GM21447 (cell line): ENCODE results near the gene CDC42.
A peak's percentile ranks its signal among the peaks of the same experiment; 100 is the strongest.

ENCODE experiments used
- ATAC-seq: cut with Tn5 transposase; IDR thresholded peaks from one replicate; pipeline ENCODE4 v1.9.1; 2021; ENCODE audit not compliant: unreplicated experiment

Gene CDC42

DNA sequence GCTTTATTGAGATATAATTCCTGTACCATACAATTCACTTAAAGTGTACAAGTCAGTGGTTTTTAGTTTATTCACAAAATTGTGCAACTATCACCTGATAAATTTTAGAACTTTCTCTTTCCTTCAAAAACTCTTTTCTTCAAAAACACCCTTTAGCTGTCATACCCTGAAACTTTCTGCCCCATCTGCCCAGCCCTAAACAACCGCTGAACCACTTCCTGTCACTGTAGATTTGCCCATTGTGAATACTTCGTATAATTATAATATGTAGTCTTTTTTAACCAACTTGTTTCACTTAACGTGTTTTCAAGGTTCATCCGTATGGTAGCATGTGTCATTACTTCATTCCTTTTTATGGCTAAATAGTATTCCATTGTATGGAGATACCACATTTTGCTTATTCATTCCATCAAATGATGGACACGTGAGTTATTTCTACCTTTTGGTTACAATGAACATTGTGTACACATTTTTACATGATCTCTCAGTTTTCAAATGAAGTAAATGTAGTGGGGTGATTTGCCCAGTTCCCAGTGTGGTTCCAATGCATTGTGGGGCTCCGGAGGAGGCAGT is 52.4 kb downstream of the CDC42 start:
- peak; percentile 46 for ATAC-seq

DNA sequence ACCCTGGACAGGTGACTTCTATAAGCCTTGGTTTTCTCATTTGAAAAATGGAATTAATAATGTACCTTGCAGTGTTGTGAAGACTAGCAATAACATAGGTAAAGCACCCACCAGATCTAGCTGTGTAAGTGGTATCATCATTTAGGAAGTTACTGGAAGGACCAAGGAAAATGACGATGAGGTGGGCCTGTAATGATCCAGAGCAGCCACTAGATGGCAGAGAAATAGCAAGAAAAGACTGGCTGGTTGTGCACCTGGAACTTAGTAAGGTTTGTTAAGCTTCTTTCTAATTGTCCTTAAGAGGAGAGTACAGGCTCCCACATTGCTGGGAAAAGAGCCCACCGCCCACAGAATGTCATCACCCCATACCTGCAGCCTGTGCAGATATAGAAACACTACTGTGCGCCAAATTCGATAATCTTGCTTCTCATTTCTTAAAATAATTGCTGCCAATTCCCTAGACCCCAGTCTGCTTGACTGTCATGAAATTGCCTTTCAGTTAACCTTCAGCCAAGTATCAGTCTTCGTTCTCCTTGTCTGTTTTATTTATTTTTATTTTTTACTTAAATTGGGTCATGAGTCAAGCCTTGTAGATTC is 53.2 kb downstream of the CDC42 start:
- no peak for ATAC-seq

GRCh38 chr1:22107126-22107525 is 54.6 kb downstream of the CDC42 start:
- ATAC-seq: no peak

- no peak for ATAC-seq
Observed at GRCh38 chr1:22108339-22109105, 56.0 kb downstream of the CDC42 start.

- ATAC-seq: no peak
Observed at GRCh38 chr1:22110016-22110415, 57.5 kb downstream of the CDC42 start.

DNA sequence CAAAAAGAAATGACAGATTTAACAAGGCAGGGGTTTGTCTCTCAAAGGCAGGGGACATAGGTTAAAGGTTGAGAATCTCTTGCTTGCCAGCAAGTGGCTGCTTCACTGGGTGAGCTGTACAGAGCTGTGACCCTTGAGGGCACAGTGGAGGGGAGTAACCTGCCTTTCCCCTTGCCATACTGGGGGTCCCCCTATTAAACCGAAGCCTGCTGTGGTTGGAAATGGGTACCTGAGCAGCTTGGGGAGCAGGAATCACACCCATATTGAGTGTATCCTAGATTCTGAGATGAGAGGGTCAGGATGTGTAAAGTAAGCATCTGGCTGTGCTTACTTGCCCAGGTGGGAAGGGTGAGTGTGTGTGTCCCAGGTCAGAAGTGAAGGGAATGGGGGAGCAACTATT is 58.6 kb downstream of the CDC42 start:
- ATAC-seq: no peak

GRCh38 chr1:22111620-22112019 is 59.1 kb downstream of the CDC42 start:
- ATAC-seq: no peak

DNA sequence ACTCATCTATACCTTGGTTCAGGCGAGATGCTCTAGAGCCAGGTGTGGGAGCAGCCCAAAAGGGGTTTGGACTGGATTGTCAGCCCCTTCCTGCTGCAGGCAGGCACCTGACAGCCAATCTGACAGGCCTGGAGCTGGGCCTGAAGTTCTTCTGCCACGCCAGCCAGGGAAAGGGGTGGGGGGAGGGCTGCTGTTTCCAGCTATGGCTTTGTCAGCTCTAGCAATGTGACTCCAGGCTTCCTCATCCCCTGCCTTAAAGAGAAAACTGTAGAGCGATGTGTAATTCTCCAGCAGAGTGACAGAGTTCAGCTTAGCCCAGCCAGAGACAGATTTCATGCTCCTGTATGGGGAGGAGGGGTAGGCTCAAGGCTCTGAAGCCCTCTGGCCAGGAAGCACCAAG is 60.0 kb downstream of the CDC42 start:
- ATAC-seq: no peak

- ATAC-seq: no peak
Observed at GRCh38 chr1:22114083-22115012, 61.8 kb downstream of the CDC42 start.

- no peak for ATAC-seq
Observed at GRCh38 chr1:22115286-22115685, 62.8 kb downstream of the CDC42 start.

- no peak for ATAC-seq
Observed at GRCh38 chr1:22117238-22117637, 64.7 kb downstream of the CDC42 start.

- no peak for ATAC-seq
Observed at GRCh38 chr1:22117851-22118250, 65.3 kb downstream of the CDC42 start.

DNA sequence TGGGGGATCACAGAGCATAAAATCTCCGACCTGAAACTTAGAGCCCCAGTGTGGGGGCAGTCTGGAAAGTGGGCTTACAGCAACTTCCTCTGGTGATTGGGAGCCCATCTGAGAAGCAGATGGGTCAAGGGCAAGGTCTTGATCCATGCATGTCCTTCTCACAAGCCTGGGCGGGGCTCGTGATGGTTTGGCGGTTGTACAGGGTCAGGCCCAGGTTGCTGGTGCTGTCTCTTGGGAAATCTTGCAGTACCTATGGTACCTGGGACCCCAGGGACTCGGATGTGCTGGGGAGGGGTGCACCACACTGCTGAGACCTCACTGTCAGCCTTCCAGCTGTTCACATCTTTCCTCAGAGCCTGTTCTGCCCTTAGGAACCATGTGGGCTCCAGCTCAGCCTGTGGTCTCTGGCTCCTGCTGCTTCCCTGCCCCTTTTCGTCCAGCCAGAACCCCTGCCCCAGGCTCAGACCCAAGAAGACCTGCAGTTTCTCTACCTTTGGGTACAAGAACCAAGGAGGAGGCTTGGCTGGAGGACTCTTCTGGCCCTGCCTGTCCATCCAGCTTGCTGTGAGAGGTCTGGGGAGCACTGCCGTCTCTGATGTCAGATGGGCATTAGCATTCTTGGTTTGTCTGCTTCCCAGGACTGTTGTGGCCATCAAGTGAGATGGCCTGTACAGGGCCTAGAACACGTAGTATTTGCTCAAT is 65.9 kb downstream of the CDC42 start:
- no peak for ATAC-seq

- no peak for ATAC-seq
Observed at GRCh38 chr1:22119626-22120468, 67.3 kb downstream of the CDC42 start.

DNA sequence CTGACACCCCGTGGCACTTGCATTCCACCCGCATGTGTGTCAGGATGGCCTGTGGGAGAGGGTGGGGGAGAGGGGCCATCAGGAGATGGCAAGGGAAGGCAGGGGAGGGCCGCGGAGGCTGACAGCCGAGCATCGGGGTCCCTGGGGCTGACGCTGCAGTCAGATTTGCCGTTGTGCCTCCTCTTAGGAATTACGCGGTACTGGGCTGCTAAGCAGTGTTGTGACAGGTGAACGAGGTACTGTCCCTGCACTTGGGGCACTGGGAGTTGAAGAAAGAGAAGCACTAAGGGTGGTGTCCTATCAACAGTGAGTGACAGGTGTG is 67.9 kb downstream of the CDC42 start:
- ATAC-seq: no peak

GRCh38 chr1:22121421-22121911 is 69.0 kb downstream of the CDC42 start:
- no peak for ATAC-seq

GRCh38 chr1:22122273-22123070 is 70.0 kb downstream of the CDC42 start:
- no peak for ATAC-seq

- no peak for ATAC-seq
Observed at GRCh38 chr1:22123071-22123390, 70.5 kb downstream of the CDC42 start.

DNA sequence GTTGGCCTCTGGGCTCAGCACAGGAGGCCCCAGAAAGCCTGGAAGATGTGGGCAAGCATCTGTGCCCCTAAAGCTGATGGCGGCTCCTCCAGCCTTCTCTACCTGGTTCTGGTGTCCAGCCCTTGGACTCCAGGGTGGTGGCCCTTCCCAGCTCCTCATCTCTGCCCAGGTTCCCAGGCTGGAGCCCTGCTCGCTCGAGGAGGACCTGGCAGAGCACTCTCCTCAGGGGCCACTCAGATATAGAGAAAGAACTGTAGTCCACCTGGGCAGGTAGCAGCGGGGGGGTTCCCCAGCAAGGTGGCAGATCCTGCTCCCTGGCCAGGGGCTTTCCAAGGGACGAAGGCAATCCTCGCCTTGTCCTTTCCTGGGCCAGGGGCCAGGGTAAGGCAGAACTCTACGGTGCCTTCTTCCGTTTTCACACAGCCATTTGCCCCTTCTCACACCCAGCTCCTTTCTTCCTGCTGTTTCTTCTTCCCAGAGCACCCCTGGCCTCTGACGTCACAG is 71.4 kb downstream of the CDC42 start:
- no peak for ATAC-seq
